ENCODE data around the gene MAPK12. TPM values are rescaled to one million over a fixed set of nuclear protein-coding genes. Genes with fewer than 3 reads are reported as not detected.

The MAPK12 gene
- total RNA-seq, 1 experiment from 2014 or later, result 24.9 TPM

- Mint-ChIP-seq H3K27me3 (ENCODE audit: insufficient read depth, unreplicated experiment) (no peaks in the 10 kb centered on the region), H3K27ac (ENCODE audit: low read depth, unreplicated experiment) (peak overlapping the region; percentile 99), H3K36me3 (ENCODE audit: insufficient read depth, unreplicated experiment) (peaks cover 25% of the 10 kb centered on the region), H3K4me3 (ENCODE audit: unreplicated experiment) (peak overlapping the region; percentile 96), H3K9me3 (ENCODE audit: unreplicated experiment) (no peaks in the 10 kb centered on the region), H3K4me1 (ENCODE audit: insufficient read depth, unreplicated experiment) (peaks cover 16% of the 10 kb centered on the region)
- DNase-seq (ENCODE audit: unreplicated experiment), result no peak
- intact Hi-C loops (cut with micrococcal nuclease), result no loop called here
- TF ChIP-seq, protein P1, sequence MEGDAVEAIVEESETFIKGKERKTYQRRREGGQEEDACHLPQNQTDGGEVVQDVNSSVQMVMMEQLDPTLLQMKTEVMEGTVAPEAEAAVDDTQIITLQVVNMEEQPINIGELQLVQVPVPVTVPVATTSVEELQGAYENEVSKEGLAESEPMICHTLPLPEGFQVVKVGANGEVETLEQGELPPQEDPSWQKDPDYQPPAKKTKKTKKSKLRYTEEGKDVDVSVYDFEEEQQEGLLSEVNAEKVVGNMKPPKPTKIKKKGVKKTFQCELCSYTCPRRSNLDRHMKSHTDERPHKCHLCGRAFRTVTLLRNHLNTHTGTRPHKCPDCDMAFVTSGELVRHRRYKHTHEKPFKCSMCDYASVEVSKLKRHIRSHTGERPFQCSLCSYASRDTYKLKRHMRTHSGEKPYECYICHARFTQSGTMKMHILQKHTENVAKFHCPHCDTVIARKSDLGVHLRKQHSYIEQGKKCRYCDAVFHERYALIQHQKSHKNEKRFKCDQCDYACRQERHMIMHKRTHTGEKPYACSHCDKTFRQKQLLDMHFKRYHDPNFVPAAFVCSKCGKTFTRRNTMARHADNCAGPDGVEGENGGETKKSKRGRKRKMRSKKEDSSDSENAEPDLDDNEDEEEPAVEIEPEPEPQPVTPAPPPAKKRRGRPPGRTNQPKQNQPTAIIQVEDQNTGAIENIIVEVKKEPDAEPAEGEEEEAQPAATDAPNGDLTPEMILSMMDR (IDR thresholded peaks at IDR 0.05; ENCODE audit: unreplicated experiment), result no peak
- POLR2A ChIA-PET, result interaction anchor here (0.6 to 1.6 kb wide), 22 partner anchors 9 to 451 kb away, joined by 3 to 12 read pairs (median 4); partner anchors contain the start of genes DENND6B, LMF2, NCAPH2 and PLXNB2
- CTCF ChIA-PET, result interaction anchor here (0.6 to 4.2 kb wide), 7 partner anchors 12 to 269 kb away, joined by 3 to 19 read pairs (median 5); no protein-coding TSS in a partner anchor
- BruUV-seq (replicated peaks), result TSS peak; percentile 33
Observed at GRCh38 chr22:50243685-50244419, 17.6 kb downstream of the MAPK12 start.

GRCh38 chr22:50242406-50242949, 19.0 kb downstream of the MAPK12 start:
- DNase-seq (ENCODE audit: unreplicated experiment), result no peak
- no peaks in the 10 kb centered on the region for H3K27me3 Mint-ChIP-seq (ENCODE audit: insufficient read depth, unreplicated experiment)
- BruUV-seq (replicated peaks), result no TSS peak
- H3K9me3 Mint-ChIP-seq (ENCODE audit: unreplicated experiment), result no peaks in the 10 kb centered on the region
- ChIA-PET POLR2A (interaction anchor here (0.9 to 1.6 kb wide), 9 partner anchors 8 to 283 kb away, joined by 3 to 7 read pairs (median 5); partner anchors contain the start of genes HDAC10, LMF2, NCAPH2 and SCO2), CTCF (interaction anchor here (0.7 to 4.7 kb wide), 8 partner anchors 10 to 255 kb away, joined by 3 to 34 read pairs (median 6); partner anchors contain the start of gene HDAC10)
- peak overlapping the region; percentile 96 for H3K4me3 Mint-ChIP-seq (ENCODE audit: unreplicated experiment)
- peaks cover 28% of the 10 kb centered on the region for H3K36me3 Mint-ChIP-seq (ENCODE audit: insufficient read depth, unreplicated experiment)
- peaks cover 16% of the 10 kb centered on the region for H3K4me1 Mint-ChIP-seq (ENCODE audit: insufficient read depth, unreplicated experiment)
- TF ChIP-seq, protein P1 (IDR thresholded peaks at IDR 0.05; ENCODE audit: unreplicated experiment), result no peak
- intact Hi-C loops (cut with micrococcal nuclease), result no loop called here
- H3K27ac Mint-ChIP-seq (ENCODE audit: low read depth, unreplicated experiment), result peak overlapping the region; percentile 67

- no peaks in the 10 kb centered on the region for H3K27me3 Mint-ChIP-seq (ENCODE audit: insufficient read depth, unreplicated experiment)
- POLR2A ChIA-PET, result interaction anchor here (0.6 kb wide), 1 partner anchor 321 kb away, joined by 3 read pairs; the partner anchor contains the start of gene ALG12
- no peak overlapping the region for H3K27ac Mint-ChIP-seq (ENCODE audit: low read depth, unreplicated experiment)
- peaks cover 23% of the 10 kb centered on the region for H3K36me3 Mint-ChIP-seq (ENCODE audit: insufficient read depth, unreplicated experiment)
- intact Hi-C loops (cut with micrococcal nuclease), result no loop called here
- no peak for DNase-seq (ENCODE audit: unreplicated experiment)
- TF ChIP-seq, protein P1 (IDR thresholded peaks at IDR 0.05; ENCODE audit: unreplicated experiment), result no peak
- H3K4me1 Mint-ChIP-seq (ENCODE audit: insufficient read depth, unreplicated experiment), result peaks cover 10% of the 10 kb centered on the region
- H3K9me3 Mint-ChIP-seq (ENCODE audit: unreplicated experiment), result no peaks in the 10 kb centered on the region
- CTCF ChIA-PET, result interaction anchor here (0.6 to 4.7 kb wide), 3 partner anchors 13 to 218 kb away, joined by 3 to 34 read pairs (median 10); partner anchors contain the start of gene HDAC10
- BruUV-seq (replicated peaks), result no TSS peak
- H3K4me3 Mint-ChIP-seq (ENCODE audit: unreplicated experiment), result no peak overlapping the region
Observed at GRCh38 chr22:50238755-50239154, 22.7 kb downstream of the MAPK12 start.
